Measurements from ENCODE around the gene TSPO2.
A peak's percentile ranks its signal among the peaks of the same experiment; 100 is the strongest.

TSPO2 gene

GRCh38 chr6:41075651-41076626, 33.7 kb downstream of the TSPO2 start:
- H3K4me3 ChIP-seq (ENCODE audit: low read depth, low read length), result peak overlapping the region; percentile 78; the same call in 1 of the 2 replicates

GRCh38 chr6:41077536-41077935, 35.3 kb downstream of the TSPO2 start:
- Histone ChIP-seq H2AFZ (ENCODE audit: low read length, unreplicated experiment) (no peak overlapping the region), H3K79me2 (ENCODE audit: control insufficient read depth, insufficient read depth, low read length, unreplicated experiment) (peaks cover 55% of the 10 kb centered on the region), H3K36me3 (ENCODE audit: insufficient read depth, low read length) (peaks cover 17% of the 10 kb centered on the region), H3K4me1 (ENCODE audit: control insufficient read depth, insufficient read depth, low read length, unreplicated experiment) (peaks cover 19% of the 10 kb centered on the region), H3K27ac (ENCODE audit: low read depth, low read length) (no peak overlapping the region), H3K4me3 (ENCODE audit: low read depth, low read length) (no peak overlapping the region), H3K27me3 (ENCODE audit: insufficient read depth, low read length) (no peaks in the 10 kb centered on the region)

More at GRCh38 chr6:41075651-41076626, 33.7 kb downstream of the TSPO2 start:
- no peak overlapping the region for H3K27ac ChIP-seq (ENCODE audit: low read depth, low read length)
- H3K36me3 ChIP-seq (ENCODE audit: insufficient read depth, low read length), result peaks cover 13% of the 10 kb centered on the region
- peaks cover 21% of the 10 kb centered on the region for H3K4me1 ChIP-seq (ENCODE audit: control insufficient read depth, insufficient read depth, low read length, unreplicated experiment)
- H2AFZ ChIP-seq (ENCODE audit: low read length, unreplicated experiment), result no peak overlapping the region
- H3K27me3 ChIP-seq (ENCODE audit: insufficient read depth, low read length), result no peaks in the 10 kb centered on the region
- H3K79me2 ChIP-seq (ENCODE audit: control insufficient read depth, insufficient read depth, low read length, unreplicated experiment), result peaks cover 58% of the 10 kb centered on the region

GRCh38 chr6:41078101-41078500, 35.8 kb downstream of the TSPO2 start:
- Histone ChIP-seq H3K4me3 (ENCODE audit: low read depth, low read length) (no peak overlapping the region), H3K4me1 (ENCODE audit: control insufficient read depth, insufficient read depth, low read length, unreplicated experiment) (peaks cover 19% of the 10 kb centered on the region), H2AFZ (ENCODE audit: low read length, unreplicated experiment) (no peak overlapping the region), H3K27ac (ENCODE audit: low read depth, low read length) (no peak overlapping the region), H3K27me3 (ENCODE audit: insufficient read depth, low read length) (no peaks in the 10 kb centered on the region), H3K36me3 (ENCODE audit: insufficient read depth, low read length) (peaks cover 17% of the 10 kb centered on the region), H3K79me2 (ENCODE audit: control insufficient read depth, insufficient read depth, low read length, unreplicated experiment) (peaks cover 55% of the 10 kb centered on the region)

GRCh38 chr6:41079080-41079479, 36.8 kb downstream of the TSPO2 start:
- H3K79me2 ChIP-seq (ENCODE audit: control insufficient read depth, insufficient read depth, low read length, unreplicated experiment), result peaks cover 49% of the 10 kb centered on the region
- no peak overlapping the region for H3K27ac ChIP-seq (ENCODE audit: low read depth, low read length)
- H3K36me3 ChIP-seq (ENCODE audit: insufficient read depth, low read length), result peaks cover 24% of the 10 kb centered on the region
- no peak overlapping the region for H3K4me3 ChIP-seq (ENCODE audit: low read depth, low read length)
- H3K27me3 ChIP-seq (ENCODE audit: insufficient read depth, low read length), result no peaks in the 10 kb centered on the region
- peaks cover 19% of the 10 kb centered on the region for H3K4me1 ChIP-seq (ENCODE audit: control insufficient read depth, insufficient read depth, low read length, unreplicated experiment)
- no peak overlapping the region for H2AFZ ChIP-seq (ENCODE audit: low read length, unreplicated experiment)

- H3K27ac ChIP-seq (ENCODE audit: low read depth, low read length), result no peak overlapping the region
- peaks cover 34% of the 10 kb centered on the region for H3K79me2 ChIP-seq (ENCODE audit: control insufficient read depth, insufficient read depth, low read length, unreplicated experiment)
- H2AFZ ChIP-seq (ENCODE audit: low read length, unreplicated experiment), result no peak overlapping the region
- no peak overlapping the region for H3K4me3 ChIP-seq (ENCODE audit: low read depth, low read length)
- peaks cover 7% of the 10 kb centered on the region for H3K4me1 ChIP-seq (ENCODE audit: control insufficient read depth, insufficient read depth, low read length, unreplicated experiment)
- H3K36me3 ChIP-seq (ENCODE audit: insufficient read depth, low read length), result peaks cover 25% of the 10 kb centered on the region
- H3K27me3 ChIP-seq (ENCODE audit: insufficient read depth, low read length), result no peaks in the 10 kb centered on the region
Observed at GRCh38 chr6:41080621-41081020, 38.4 kb downstream of the TSPO2 start.

- H3K27ac ChIP-seq (ENCODE audit: low read depth, low read length), result no peak overlapping the region
- peaks cover 9% of the 10 kb centered on the region for H3K79me2 ChIP-seq (ENCODE audit: control insufficient read depth, insufficient read depth, low read length, unreplicated experiment)
- peaks cover 32% of the 10 kb centered on the region for H3K36me3 ChIP-seq (ENCODE audit: insufficient read depth, low read length)
- H3K27me3 ChIP-seq (ENCODE audit: insufficient read depth, low read length), result no peaks in the 10 kb centered on the region
- no peaks in the 10 kb centered on the region for H3K4me1 ChIP-seq (ENCODE audit: control insufficient read depth, insufficient read depth, low read length, unreplicated experiment)
- no peak overlapping the region for H2AFZ ChIP-seq (ENCODE audit: low read length, unreplicated experiment)
- H3K4me3 ChIP-seq (ENCODE audit: low read depth, low read length), result no peak overlapping the region
Observed at GRCh38 chr6:41083072-41083471, 40.8 kb downstream of the TSPO2 start.

GRCh38 chr6:41085182-41085581, 42.9 kb downstream of the TSPO2 start:
- H2AFZ ChIP-seq (ENCODE audit: low read length, unreplicated experiment), result no peak overlapping the region
- no peaks in the 10 kb centered on the region for H3K4me1 ChIP-seq (ENCODE audit: control insufficient read depth, insufficient read depth, low read length, unreplicated experiment)
- H3K36me3 ChIP-seq (ENCODE audit: insufficient read depth, low read length), result peaks cover 26% of the 10 kb centered on the region
- no peaks in the 10 kb centered on the region for H3K79me2 ChIP-seq (ENCODE audit: control insufficient read depth, insufficient read depth, low read length, unreplicated experiment)
- no peak overlapping the region for H3K4me3 ChIP-seq (ENCODE audit: low read depth, low read length)
- H3K27me3 ChIP-seq (ENCODE audit: insufficient read depth, low read length), result no peaks in the 10 kb centered on the region
- no peak overlapping the region for H3K27ac ChIP-seq (ENCODE audit: low read depth, low read length)

- Histone ChIP-seq H3K4me1 (ENCODE audit: control insufficient read depth, insufficient read depth, low read length, unreplicated experiment) (no peaks in the 10 kb centered on the region), H2AFZ (ENCODE audit: low read length, unreplicated experiment) (no peak overlapping the region), H3K36me3 (ENCODE audit: insufficient read depth, low read length) (peaks cover 33% of the 10 kb centered on the region), H3K79me2 (ENCODE audit: control insufficient read depth, insufficient read depth, low read length, unreplicated experiment) (no peaks in the 10 kb centered on the region), H3K4me3 (ENCODE audit: low read depth, low read length) (no peak overlapping the region), H3K27ac (ENCODE audit: low read depth, low read length) (no peak overlapping the region), H3K27me3 (ENCODE audit: insufficient read depth, low read length) (no peaks in the 10 kb centered on the region)
Observed at GRCh38 chr6:41088451-41088850, 46.2 kb downstream of the TSPO2 start.

GRCh38 chr6:41090841-41091761, 48.8 kb downstream of the TSPO2 start:
- Histone ChIP-seq H3K36me3 (ENCODE audit: insufficient read depth, low read length) (peaks cover 41% of the 10 kb centered on the region), H3K27ac (ENCODE audit: low read depth, low read length) (no peak overlapping the region), H2AFZ (ENCODE audit: low read length, unreplicated experiment) (no peak overlapping the region), H3K4me3 (ENCODE audit: low read depth, low read length) (no peak overlapping the region), H3K79me2 (ENCODE audit: control insufficient read depth, insufficient read depth, low read length, unreplicated experiment) (no peaks in the 10 kb centered on the region), H3K4me1 (ENCODE audit: control insufficient read depth, insufficient read depth, low read length, unreplicated experiment) (no peaks in the 10 kb centered on the region), H3K27me3 (ENCODE audit: insufficient read depth, low read length) (no peaks in the 10 kb centered on the region)

- Histone ChIP-seq H3K4me3 (ENCODE audit: low read depth, low read length) (no peak overlapping the region), H3K36me3 (ENCODE audit: insufficient read depth, low read length) (peaks cover 52% of the 10 kb centered on the region)
Observed at GRCh38 chr6:41092421-41093140, 50.3 kb downstream of the TSPO2 start.

More at GRCh38 chr6:41092421-41093140, 50.3 kb downstream of the TSPO2 start:
- peaks cover 4% of the 10 kb centered on the region for H3K4me1 ChIP-seq (ENCODE audit: control insufficient read depth, insufficient read depth, low read length, unreplicated experiment)
- H3K27ac ChIP-seq (ENCODE audit: low read depth, low read length), result no peak overlapping the region
- no peaks in the 10 kb centered on the region for H3K79me2 ChIP-seq (ENCODE audit: control insufficient read depth, insufficient read depth, low read length, unreplicated experiment)
- H2AFZ ChIP-seq (ENCODE audit: low read length, unreplicated experiment), result no peak overlapping the region
- H3K27me3 ChIP-seq (ENCODE audit: insufficient read depth, low read length), result no peaks in the 10 kb centered on the region

All from ACC112 (cell line).